GM12878 (cell line): Measurements from ENCODE around the gene PTGR3. TPM values are rescaled to one million over a fixed set of nuclear protein-coding genes. Genes with fewer than 3 reads are reported as not detected.

ENCODE experiments used
- ATAC-seq: fragments of 200-7000 bp; cut with Tn5 transposase; 3 replicates; pipeline ENCODE4 v1.9.1; 2020; ENCODE audit warnings: mild to moderate bottlenecking, moderate library complexity
- BruUV-seq: library from RNA; stranded (reverse); fragments of 400-500 nt; replicated peaks from 2 replicates; lab custom pipeline; 2021; lab: Mats Ljungman, UMichigan
- CTCF ChIA-PET: fragments of 300-600 bp; sonication (Branson Sonifier 250); formaldehyde crosslinking; extraction: SDS; loops from one replicate; lab custom pipeline; 2021; ENCODE audit warnings: inconsistent platforms; lab: Yijun Ruan, JAX
- POLR2A ChIA-PET: fragments of 350-600 bp; formaldehyde crosslinking; extraction: SDS; loops from one replicate; lab custom pipeline; 2021; ENCODE audit warnings: inconsistent platforms; lab: Charles Lee
- RAD21 ChIA-PET: fragments of 300-600 bp; sonication (Branson Sonifier 250); formaldehyde crosslinking; loops from one replicate; lab custom pipeline; 2023; ENCODE audit warnings: antibody characterized with exemption; ENCODE audit not compliant: unreplicated experiment; lab: Charles Lee
- SMC1A ChIA-PET: fragments of 300-600 bp; sonication (Branson Sonifier 250); formaldehyde crosslinking; loops from one replicate; lab custom pipeline; 2023; ENCODE audit not compliant: unreplicated experiment, uncharacterized antibody; lab: Charles Lee
- DNase-seq: peaks from one replicate; pipeline ENCODE4 v3.0.0-alpha.2; 2011; ENCODE audit warnings: low read depth, low spot score
- FAIRE-seq: peaks from 3 replicates; lab custom pipeline; 2011; peaks lifted over from hg19 to GRCh38; lab: Jason Lieb, UNC
- H2AFZ ChIP-seq: 2 replicates; pipeline ENCODE4 v1.6.0; 2011; ENCODE audit warnings: low read depth, low read length, control low read depth; ENCODE audit not compliant: control insufficient read depth
- H3K27ac ChIP-seq: 2 replicates; pipeline ENCODE4 v1.5.1; 2011; ENCODE audit warnings: control low read depth; ENCODE audit not compliant: control insufficient read depth, insufficient read depth
- H3K27me3 ChIP-seq, 2 experiments: replicated peaks in 1 of 2; 2 replicates each; pipeline versions ENCODE4 v1.6.0 to v1.6.1; 2011; ENCODE audit warnings: low read length in 1 of 2; ENCODE audit not compliant: control insufficient read depth in 2 of 2, insufficient read depth in 2 of 2
- H3K36me3 ChIP-seq, 2 experiments: 2 replicates each; pipeline ENCODE4 v1.5.1; 2011; ENCODE audit warnings: low read length in 1 of 2; ENCODE audit not compliant: control insufficient read depth in 2 of 2, insufficient read depth in 2 of 2
- H3K4me1 ChIP-seq: 2 replicates; pipeline ENCODE4 v1.6.1; 2011; ENCODE audit warnings: mild to moderate bottlenecking, low read length, moderate library complexity, mixed read lengths; ENCODE audit not compliant: control insufficient read depth, insufficient read depth
- H3K4me2 ChIP-seq: 2 replicates; pipeline ENCODE4 v1.6.0; 2011; ENCODE audit warnings: control low read depth; ENCODE audit not compliant: control insufficient read depth, insufficient read depth
- H3K4me3 ChIP-seq: fragments of 200-600 bp; sonication (generic); 2 replicates; pipeline ENCODE4 v1.5.1; 2016
- H3K79me2 ChIP-seq: 2 replicates; pipeline ENCODE4 v1.6.0; 2011; ENCODE audit warnings: low read length; ENCODE audit not compliant: control insufficient read depth, insufficient read depth
- H3K9ac ChIP-seq: 2 replicates; pipeline ENCODE4 v1.8.0; 2011; ENCODE audit warnings: low read length, control low read depth, mixed read lengths; ENCODE audit not compliant: control insufficient read depth, insufficient read depth
- H3K9me3 ChIP-seq: replicated peaks from 3 replicates; pipeline ENCODE4 v1.5.1; 2011; ENCODE audit warnings: mild to moderate bottlenecking, low read length; ENCODE audit not compliant: control insufficient read depth, insufficient read depth
- H4K20me1 ChIP-seq: 2 replicates; pipeline ENCODE4 v1.6.0; 2011; ENCODE audit not compliant: control insufficient read depth, insufficient read depth
- FOXM1 ChIP-seq: IDR thresholded peaks from 2 replicates; pipeline ENCODE4 v1.6.1; 2012; ENCODE audit warnings: low read depth, mild to moderate bottlenecking, inconsistent platforms, low read length, moderate library complexity
- GATAD2B ChIP-seq: fragments of 450-650 bp; conservative IDR thresholded peaks from 2 replicates; pipeline ENCODE4 v1.6.1; 2017; ENCODE audit warnings: low read depth, mild to moderate bottlenecking, moderate library complexity
- IKZF1 ChIP-seq: fragments of 450-650 bp; conservative IDR thresholded peaks from 2 replicates; pipeline ENCODE4 v1.6.1; 2017; ENCODE audit warnings: antibody characterized with exemption, mild to moderate bottlenecking
- JUND ChIP-seq: IDR thresholded peaks from 2 replicates; pipeline ENCODE4 v1.6.1; 2012; ENCODE audit warnings: low read depth, mild to moderate bottlenecking, low read length, improper control_type of control experiment, moderate library complexity
- LARP7 ChIP-seq: fragments of 450-650 bp; IDR thresholded peaks from 2 replicates; pipeline ENCODE4 v1.6.1; 2017; ENCODE audit warnings: mild to moderate bottlenecking
- MEF2A ChIP-seq: IDR thresholded peaks from 2 replicates; pipeline ENCODE4 v1.6.1; 2011; ENCODE audit warnings: low read depth, mild to moderate bottlenecking, low read length, moderate library complexity; ENCODE audit not compliant: insufficient read depth
- PKNOX1 ChIP-seq: fragments of 450-650 bp; IDR thresholded peaks from 2 replicates; pipeline ENCODE4 v1.6.1; 2016; ENCODE audit warnings: mild to moderate bottlenecking
- REST ChIP-seq: IDR thresholded peaks from 2 replicates; pipeline ENCODE4 v1.6.1; 2012; ENCODE audit warnings: mild to moderate bottlenecking, low read depth, low read length
- TARDBP ChIP-seq: IDR thresholded peaks from 2 replicates; pipeline ENCODE4 v1.6.1; 2016; ENCODE audit warnings: borderline replicate concordance
- WRNIP1 ChIP-seq: IDR thresholded peaks from 2 replicates; pipeline ENCODE4 v1.6.1; 2011; ENCODE audit warnings: low read depth, low read length, improper control_type of control experiment, borderline replicate concordance
- YBX1 ChIP-seq: fragments of 450-650 bp; IDR thresholded peaks from 2 replicates; pipeline ENCODE4 v1.6.1; 2016; ENCODE audit warnings: antibody characterized with exemption
- ZBED1 ChIP-seq: IDR thresholded peaks from 2 replicates; pipeline ENCODE4 v1.6.1; 2016; ENCODE audit warnings: borderline replicate concordance
- WGBS: methylation state at CpG from one replicate; pipeline ENCODE4 v1.1.6; 2016; ENCODE audit warnings: low lambda C conversion rate; ENCODE audit not compliant: insufficient replicate concordance, insufficient coverage; ENCODE audit errors: missing lambda C conversion rate; 5-methylcytosine and 5-hydroxymethylcytosine counted together
- in situ Hi-C: fragments of 300-500 bp; cut with MboI; formaldehyde crosslinking; loops from 9 replicates; pipeline ENCODE4 v1.14.3; 2018; ENCODE audit warnings: mixed read lengths
- intact Hi-C: fragments of 100-400 bp; cut with micrococcal nuclease; formaldehyde crosslinking; loops from one replicate; pipeline ENCODE4 v1.14.2; 2022; ENCODE audit not compliant: unreplicated experiment
- polyA plus RNA-seq, 11 experiments: library from polyadenylated mRNA; depleted of rRNA in 4 of 11; unstranded in 6 of 11; stranded (reverse) in 5 of 11; fragments of >200 nt; fragmentation: Nextera tagmentation in 4 of 11; fragmentation: Illumina TruSeq in 1 of 11; extraction: Ambion mirVana in 4 of 11; extraction: Trizol in 1 of 11; gene quantifications; 1 replicate in 1 of 11; 2 replicates in 10 of 11; pipeline versions ENCODE4 v1.2.1 to v1.2.3, GENCODE V29; 2011 to 2016; ENCODE audit warnings: inconsistent platforms in 2 of 11, missing spikeins in 2 of 11, low read depth in 1 of 11
- total RNA-seq, 4 experiments: library from RNA; depleted of rRNA in 3 of 4; stranded (reverse); fragments of >200 nt in 3 of 4; fragmentation: Illumina TruSeq in 1 of 4; extraction: Trizol in 1 of 4; gene quantifications; 2 replicates each; pipeline versions ENCODE4 v1.2.1 to v1.2.3, GENCODE V29; 2013 to 2021

The PTGR3 gene
- total and polyA plus RNA-seq, 10 of the 15 experiments (the other 5 are each of a cell fraction or from before 2014, with no cell fraction given): 6.2 to 69.8 (median 21.9) TPM

- RAD21 ChIA-PET: no interaction called here
- FAIRE-seq (no peak), ATAC-seq (no peak), DNase-seq (no peak)
- no peaks in the 10 kb centered on the region for H4K20me1 ChIP-seq
- no TSS peak for BruUV-seq
- no peak overlapping the region for H2AFZ ChIP-seq
- SMC1A ChIA-PET: no interaction called here
- no peak overlapping the region for H3K27ac ChIP-seq
- CTCF ChIA-PET: no interaction called here
- intact Hi-C loops (no loop called here), in situ Hi-C loops (no loop called here)
- H3K27me3 ChIP-seq: no peaks in the 10 kb centered on the region
- H3K4me2 ChIP-seq: no peak overlapping the region
- WGBS: 89% methylated on average over 13 of the region's 13 CpGs
- H3K9ac ChIP-seq: no peak overlapping the region
- H3K36me3 ChIP-seq: no peaks in the 10 kb centered on the region
- no peaks in the 10 kb centered on the region for H3K4me1 ChIP-seq
- H3K9me3 ChIP-seq: no peaks in the 10 kb centered on the region
- POLR2A ChIA-PET: no interaction called here
- TF ChIP-seq MEF2A (no peak), PKNOX1 (no peak), GATAD2B (no peak), LARP7 (no peak), IKZF1 (no peak), JUND (no peak), ZBED1 (no peak), TARDBP (no peak), REST (no peak), FOXM1 (no peak), WRNIP1 (no peak), YBX1 (no peak)
- no peak overlapping the region for H3K4me3 ChIP-seq
- H3K79me2 ChIP-seq: no peaks in the 10 kb centered on the region
Measured at GRCh38 chr18:75238100-75238499, 29.2 kb upstream of the PTGR3 start.
